A673 (cell line): ENCODE measurements around the gene CNOT4. TPM values are rescaled to one million over a fixed set of nuclear protein-coding genes. Genes with fewer than 3 reads are reported as not detected.

ENCODE experiments used
- BruUV-seq: library from RNA; stranded (reverse); fragments of 400-500 nt; replicated peaks from 2 replicates; lab custom pipeline; 2021; lab: Mats Ljungman, UMichigan
- CTCF ChIA-PET: fragments of 300-600 bp; sonication (Branson Sonifier 250); formaldehyde crosslinking; loops from one replicate; lab custom pipeline; 2022; ENCODE audit warnings: antibody characterized with exemption; lab: Charles Lee
- POLR2A ChIA-PET: fragments of 300-600 bp; sonication (Branson Sonifier 250); formaldehyde crosslinking; loops from one replicate; lab custom pipeline; 2022; ENCODE audit warnings: antibody characterized with exemption; ENCODE audit not compliant: low non-redundant PET; lab: Charles Lee
- DNase-seq: peaks from one replicate; pipeline ENCODE4 v3.0.0-alpha.2; 2015; ENCODE audit warnings: low spot score
- H3K27ac ChIP-seq: fragments of 200-600 bp; sonication (generic); 2 replicates; pipeline ENCODE4 v1.5.1; 2016; ENCODE audit warnings: mixed run types, low read depth, mild to moderate bottlenecking, mixed read lengths, antibody characterized with exemption, low read length; ENCODE audit not compliant: poor library complexity, severe bottlenecking
- H3K27me3 ChIP-seq: fragments of 200-600 bp; sonication (generic); replicated peaks from 2 replicates; pipeline ENCODE4 v1.6.1; 2017; ENCODE audit warnings: mixed run types, low read depth, mild to moderate bottlenecking, mixed read lengths, antibody characterized with exemption, low read length; ENCODE audit not compliant: insufficient read depth, poor library complexity
- H3K36me3 ChIP-seq: fragments of 200-600 bp; sonication (generic); 2 replicates; pipeline ENCODE4 v1.6.1; 2016; ENCODE audit warnings: mixed run types, mild to moderate bottlenecking, mixed read lengths, antibody characterized with exemption, low read length; ENCODE audit not compliant: insufficient read depth, poor library complexity, severe bottlenecking
- H3K4me1 ChIP-seq: fragments of 200-600 bp; sonication (generic); 2 replicates; pipeline ENCODE4 v1.6.1; 2017; ENCODE audit warnings: mixed run types, mild to moderate bottlenecking, mixed read lengths, antibody characterized with exemption, low read length; ENCODE audit not compliant: insufficient read depth, poor library complexity, severe bottlenecking
- H3K4me3 ChIP-seq: fragments of 200-600 bp; sonication (generic); 2 replicates; pipeline ENCODE4 v1.5.1; 2016; ENCODE audit warnings: low read depth, mixed run types, mild to moderate bottlenecking, mixed read lengths, low read length; ENCODE audit not compliant: poor library complexity, severe bottlenecking
- H3K9me3 ChIP-seq: fragments of 200-600 bp; sonication (generic); 2 replicates; pipeline ENCODE4 v1.6.1; 2016; ENCODE audit warnings: mixed run types, low read depth, mild to moderate bottlenecking, mixed read lengths, antibody characterized with exemption, low read length; ENCODE audit not compliant: poor library complexity, severe bottlenecking
- EZH2 ChIP-seq: fragments of 200-600 bp; sonication (generic); IDR thresholded peaks from 2 replicates; pipeline ENCODE4 v1.6.1; 2017; ENCODE audit warnings: borderline replicate concordance, low read depth, mild to moderate bottlenecking, mixed read lengths, antibody characterized with exemption, low read length; ENCODE audit not compliant: poor library complexity, severe bottlenecking
- intact Hi-C: fragments of 100-400 bp; cut with micrococcal nuclease; formaldehyde crosslinking; loops from one replicate; pipeline ENCODE4 v1.10.0; 2022; ENCODE audit not compliant: unreplicated experiment
- total RNA-seq: library from RNA; stranded (reverse); gene quantifications from 2 replicates; pipeline ENCODE4 v1.2.3, GENCODE V29; 2021
- TF ChIP-seq, protein P1 (sequence below): fragments of 300-800, 200-600 bp; sonication (generic); conservative IDR thresholded peaks from 2 replicates; pipeline ENCODE4 v1.5.1; 2017; ENCODE audit warnings: low read depth, mild to moderate bottlenecking, antibody characterized with exemption, low read length, moderate library complexity, mixed read lengths

The CNOT4 gene
- total RNA-seq, 1 experiment from 2014 or later, result 24.1 TPM

GRCh38 chr7:135518748-135519147 is 8.8 kb upstream of the CNOT4 start:
- CTCF ChIA-PET, result no interaction called here
- TF ChIP-seq, protein P1, sequence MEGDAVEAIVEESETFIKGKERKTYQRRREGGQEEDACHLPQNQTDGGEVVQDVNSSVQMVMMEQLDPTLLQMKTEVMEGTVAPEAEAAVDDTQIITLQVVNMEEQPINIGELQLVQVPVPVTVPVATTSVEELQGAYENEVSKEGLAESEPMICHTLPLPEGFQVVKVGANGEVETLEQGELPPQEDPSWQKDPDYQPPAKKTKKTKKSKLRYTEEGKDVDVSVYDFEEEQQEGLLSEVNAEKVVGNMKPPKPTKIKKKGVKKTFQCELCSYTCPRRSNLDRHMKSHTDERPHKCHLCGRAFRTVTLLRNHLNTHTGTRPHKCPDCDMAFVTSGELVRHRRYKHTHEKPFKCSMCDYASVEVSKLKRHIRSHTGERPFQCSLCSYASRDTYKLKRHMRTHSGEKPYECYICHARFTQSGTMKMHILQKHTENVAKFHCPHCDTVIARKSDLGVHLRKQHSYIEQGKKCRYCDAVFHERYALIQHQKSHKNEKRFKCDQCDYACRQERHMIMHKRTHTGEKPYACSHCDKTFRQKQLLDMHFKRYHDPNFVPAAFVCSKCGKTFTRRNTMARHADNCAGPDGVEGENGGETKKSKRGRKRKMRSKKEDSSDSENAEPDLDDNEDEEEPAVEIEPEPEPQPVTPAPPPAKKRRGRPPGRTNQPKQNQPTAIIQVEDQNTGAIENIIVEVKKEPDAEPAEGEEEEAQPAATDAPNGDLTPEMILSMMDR, result no peak
- no peak for TF ChIP-seq EZH2

DNA sequence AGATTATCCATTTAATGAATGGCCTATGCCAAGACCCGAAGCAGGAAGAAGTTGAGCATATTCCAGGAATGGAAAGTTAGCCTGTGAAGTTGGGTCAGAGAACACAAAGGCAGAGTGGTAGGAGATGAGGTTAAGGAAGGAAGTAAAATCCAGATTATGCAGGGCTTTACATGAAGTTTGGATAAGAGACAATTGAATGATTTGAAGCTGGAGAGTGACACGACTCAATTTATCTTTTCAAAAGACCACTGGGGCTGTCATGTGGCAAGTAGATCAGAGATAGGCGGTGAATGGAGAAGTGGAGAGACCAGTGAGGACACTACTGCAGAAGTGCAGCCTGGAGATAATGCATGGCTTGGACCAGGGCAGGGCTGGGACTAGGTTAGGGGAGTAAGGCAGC is 7.2 kb upstream of the CNOT4 start:
- TF ChIP-seq, protein P1, result no peak
- no peak for TF ChIP-seq EZH2
- H3K4me3 ChIP-seq, result no peak overlapping the region
- no peak overlapping the region for H3K27ac ChIP-seq
- ChIA-PET CTCF (no interaction called here), POLR2A (no interaction called here)
- no peaks in the 10 kb centered on the region for H3K27me3 ChIP-seq
- no peaks in the 10 kb centered on the region for H3K4me1 ChIP-seq
- DNase-seq, result no peak
- BruUV-seq, result no TSS peak
- H3K36me3 ChIP-seq, result no peaks in the 10 kb centered on the region
- no peaks in the 10 kb centered on the region for H3K9me3 ChIP-seq
- intact Hi-C loops, result no loop called here

More at GRCh38 chr7:135518748-135519147, 8.8 kb upstream of the CNOT4 start:
- intact Hi-C loops, result no loop called here
- no TSS peak for BruUV-seq
- DNase-seq, result no peak
- H3K9me3 ChIP-seq, result no peaks in the 10 kb centered on the region
- H3K4me1 ChIP-seq, result no peaks in the 10 kb centered on the region
- H3K36me3 ChIP-seq, result no peaks in the 10 kb centered on the region
- H3K27me3 ChIP-seq, result no peaks in the 10 kb centered on the region
- POLR2A ChIA-PET, result no interaction called here
- no peak overlapping the region for H3K4me3 ChIP-seq
- H3K27ac ChIP-seq, result no peak overlapping the region

- ChIA-PET CTCF (no interaction called here), POLR2A (no interaction called here)
- intact Hi-C loops, result loop anchor here (5.0 kb wide), 1 partner anchor 147 kb away; the partner anchor contains the start of gene STMP1
- Histone ChIP-seq H3K27me3 (no peaks in the 10 kb centered on the region), H3K9me3 (no peaks in the 10 kb centered on the region), H3K4me3 (no peak overlapping the region), H3K36me3 (no peaks in the 10 kb centered on the region), H3K27ac (no peak overlapping the region), H3K4me1 (no peaks in the 10 kb centered on the region)
- DNase-seq, result no peak
- TF ChIP-seq, protein P1, result no peak
- no peak for TF ChIP-seq EZH2
- BruUV-seq, result no TSS peak
Measured at GRCh38 chr7:135514856-135515255, 5.0 kb upstream of the CNOT4 start.
